HG02852 (cell line): ENCODE data around the gene NLN.
"Not testable (repeated sequence)": the region's sequence is repeated elsewhere in the genome, so short reads cannot be mapped to it uniquely, and the experiment has no call there.

Experiments
- ATAC-seq: cut with Tn5 transposase; IDR thresholded peaks from one replicate; pipeline ENCODE4 v1.9.1; 2021; ENCODE audit warnings: mild to moderate bottlenecking, moderate library complexity; ENCODE audit not compliant: unreplicated experiment

The NLN gene

GRCh38 chr5:65805089-65805488 lies 83.1 kb downstream of the NLN start:
- no peak for ATAC-seq

GRCh38 chr5:65807494-65807893 lies 85.5 kb downstream of the NLN start:
- not testable (repeated sequence) for ATAC-seq

- no peak for ATAC-seq
These were observed 86.3 kb downstream of the NLN start for GRCh38 chr5:65808251-65808741.

GRCh38 chr5:65808818-65809217 lies 86.8 kb downstream of the NLN start:
- ATAC-seq: no peak

GRCh38 chr5:65809817-65810531 lies 88.0 kb downstream of the NLN start:
- no peak for ATAC-seq

- ATAC-seq: no peak
These were observed 89.0 kb downstream of the NLN start for GRCh38 chr5:65811004-65811403.

- no peak for ATAC-seq
These were observed 89.9 kb downstream of the NLN start for GRCh38 chr5:65811885-65812284.

- no peak for ATAC-seq
These were observed 90.6 kb downstream of the NLN start for GRCh38 chr5:65812648-65813047.

- no peak for ATAC-seq
These were observed 91.2 kb downstream of the NLN start for GRCh38 chr5:65813174-65813573.

- ATAC-seq: no peak
These were observed 93.2 kb downstream of the NLN start for GRCh38 chr5:65815161-65815560.

- no peak for ATAC-seq
These were observed 94.7 kb downstream of the NLN start for GRCh38 chr5:65816729-65817128.

GRCh38 chr5:65817931-65818330 lies 95.9 kb downstream of the NLN start:
- ATAC-seq: no peak

- no peak for ATAC-seq
These were observed 96.6 kb downstream of the NLN start for GRCh38 chr5:65818592-65818991.

GRCh38 chr5:65819215-65819904 lies 97.4 kb downstream of the NLN start:
- no peak for ATAC-seq

- ATAC-seq: no peak
These were observed 97.9 kb downstream of the NLN start for GRCh38 chr5:65819905-65820240.

GRCh38 chr5:65820373-65820772 lies 98.4 kb downstream of the NLN start:
- no peak for ATAC-seq

GRCh38 chr5:65821966-65822365 lies 100.0 kb downstream of the NLN start:
- ATAC-seq: no peak

GRCh38 chr5:65822710-65823109 lies 100.7 kb downstream of the NLN start:
- no peak for ATAC-seq

- ATAC-seq: no peak
These were observed 101.2 kb downstream of the NLN start for GRCh38 chr5:65823204-65823603.

- no peak for ATAC-seq
These were observed 101.9 kb downstream of the NLN start for GRCh38 chr5:65823845-65824445.

- peak; percentile 74 for ATAC-seq
These were observed 103.7 kb downstream of the NLN start for GRCh38 chr5:65825408-65826328.
